GM19372 (cell line): Measurements from ENCODE around the gene DNAJC21.
"Not testable (repeated sequence)": the region's sequence is repeated elsewhere in the genome, so short reads cannot be mapped to it uniquely, and the experiment has no call there.

Source experiments
- ATAC-seq: cut with Tn5 transposase; IDR thresholded peaks from one replicate; pipeline ENCODE4 v1.9.1; 2021; ENCODE audit warnings: mild to moderate bottlenecking, low read depth, moderate library complexity; ENCODE audit not compliant: unreplicated experiment

Gene DNAJC21

GRCh38 chr5:34919077-34919476, 10.3 kb upstream of the DNAJC21 start:
- ATAC-seq, result no peak

DNA sequence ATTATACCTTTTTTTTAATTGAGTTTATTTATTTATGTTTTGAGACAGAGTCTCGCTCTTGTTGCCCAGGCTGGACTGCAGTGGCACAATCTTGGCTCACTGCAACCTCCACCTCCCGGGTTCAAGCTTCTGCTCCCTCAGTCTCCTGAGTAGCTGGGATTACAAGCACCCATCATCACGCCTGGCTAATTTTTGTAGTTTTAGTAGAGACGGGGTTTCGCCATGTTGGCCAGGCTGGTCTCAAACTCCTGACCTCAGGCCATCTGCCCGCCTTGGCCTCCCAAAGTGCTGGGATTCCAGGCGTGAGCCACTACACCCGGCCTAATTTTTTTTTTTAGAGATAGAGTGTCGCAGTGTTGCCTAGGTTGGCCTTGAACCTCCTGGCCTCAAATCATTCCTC, 6.1 kb upstream of the DNAJC21 start:
- not testable (repeated sequence) for ATAC-seq

DNA sequence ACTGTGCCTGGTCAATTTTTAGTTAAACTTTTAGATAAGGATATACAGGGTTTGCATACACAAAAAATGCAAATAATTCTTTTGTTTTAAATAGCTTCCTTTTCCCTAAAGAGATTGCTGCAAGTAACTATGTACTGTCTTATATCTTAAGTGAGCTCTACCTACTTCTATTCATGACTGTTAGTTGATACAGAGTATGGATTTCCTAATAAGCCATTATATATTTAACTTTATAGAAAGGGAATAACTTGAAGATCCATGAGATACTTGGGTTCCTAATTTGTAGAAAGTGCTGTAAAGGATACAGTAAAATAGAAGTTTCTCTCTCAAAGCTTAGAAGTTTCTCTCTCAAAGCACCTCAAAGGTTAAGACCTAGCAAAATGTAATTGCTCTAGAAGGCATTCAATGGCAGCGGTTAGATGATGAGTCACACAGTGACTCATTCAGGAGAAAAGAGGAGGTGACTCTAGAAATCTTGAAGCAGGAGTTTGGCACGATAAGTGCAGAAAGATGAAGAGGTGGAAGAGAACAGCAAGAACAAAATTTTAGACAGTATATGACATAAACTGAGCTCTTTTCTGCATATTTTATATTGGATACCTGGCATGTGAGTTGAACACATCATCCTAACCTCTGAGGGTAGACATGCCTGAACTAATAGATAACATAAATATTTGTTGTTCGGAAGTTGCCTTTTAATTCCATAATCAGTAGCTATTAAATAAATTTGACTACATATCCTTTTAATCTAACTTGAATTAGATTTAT, 5.5 kb upstream of the DNAJC21 start:
- ATAC-seq, result no peak

DNA sequence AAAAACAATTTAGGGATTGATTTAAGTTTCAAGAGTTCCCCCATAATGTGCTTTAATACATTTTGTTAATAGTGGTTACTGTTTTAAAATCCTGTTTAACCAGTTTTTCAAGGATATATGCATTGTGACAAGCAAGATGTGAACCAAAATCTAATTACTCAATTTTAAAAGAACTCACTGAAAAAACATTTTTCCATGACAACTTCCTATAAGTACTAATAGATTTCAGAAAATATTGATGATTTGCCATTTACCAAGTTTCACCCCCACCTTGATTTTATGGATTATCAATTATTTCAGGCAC, 4.9 kb upstream of the DNAJC21 start:
- no peak for ATAC-seq

- ATAC-seq, result no peak
Measured at GRCh38 chr5:34926318-34926888, 3.0 kb upstream of the DNAJC21 start.

DNA sequence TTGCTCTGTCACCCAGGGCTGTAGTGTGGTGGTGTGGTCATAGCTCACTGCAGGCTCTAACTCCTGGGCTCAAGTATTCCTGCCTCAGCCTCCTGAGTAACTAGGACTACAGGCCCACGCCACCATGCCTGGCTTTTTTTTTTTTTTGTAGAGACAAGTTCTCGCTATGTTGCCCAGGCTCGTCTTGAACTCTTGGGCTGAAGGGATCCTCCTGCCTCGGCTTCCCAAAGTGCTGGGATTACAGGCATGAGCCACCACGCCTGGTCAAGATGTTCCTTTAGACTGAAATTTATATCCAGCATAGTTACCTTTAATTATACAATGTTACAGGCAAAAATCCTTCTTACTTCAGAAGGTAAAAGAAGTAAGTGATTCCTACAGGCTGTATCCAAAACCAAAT, 1.6 kb upstream of the DNAJC21 start:
- ATAC-seq, result no peak

DNA sequence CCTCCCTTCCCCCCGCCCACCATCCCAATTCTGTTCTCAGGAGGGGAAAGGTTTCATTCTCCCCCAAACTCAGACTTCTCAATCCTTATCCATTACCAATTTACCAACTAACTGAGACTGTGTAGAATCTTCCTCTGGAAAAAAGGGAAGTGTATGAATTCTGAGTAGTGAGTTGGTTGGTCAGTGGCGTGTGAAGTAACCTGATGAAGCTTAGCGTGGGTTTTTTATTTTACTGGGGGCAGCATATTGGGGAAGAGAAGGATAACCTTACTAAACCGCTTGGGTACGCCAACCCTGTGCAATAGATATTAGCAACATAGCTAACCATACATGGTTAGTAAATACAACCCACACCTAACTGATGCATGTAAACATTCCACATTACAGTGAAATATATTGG, 1.1 kb upstream of the DNAJC21 start:
- ATAC-seq, result no peak

DNA sequence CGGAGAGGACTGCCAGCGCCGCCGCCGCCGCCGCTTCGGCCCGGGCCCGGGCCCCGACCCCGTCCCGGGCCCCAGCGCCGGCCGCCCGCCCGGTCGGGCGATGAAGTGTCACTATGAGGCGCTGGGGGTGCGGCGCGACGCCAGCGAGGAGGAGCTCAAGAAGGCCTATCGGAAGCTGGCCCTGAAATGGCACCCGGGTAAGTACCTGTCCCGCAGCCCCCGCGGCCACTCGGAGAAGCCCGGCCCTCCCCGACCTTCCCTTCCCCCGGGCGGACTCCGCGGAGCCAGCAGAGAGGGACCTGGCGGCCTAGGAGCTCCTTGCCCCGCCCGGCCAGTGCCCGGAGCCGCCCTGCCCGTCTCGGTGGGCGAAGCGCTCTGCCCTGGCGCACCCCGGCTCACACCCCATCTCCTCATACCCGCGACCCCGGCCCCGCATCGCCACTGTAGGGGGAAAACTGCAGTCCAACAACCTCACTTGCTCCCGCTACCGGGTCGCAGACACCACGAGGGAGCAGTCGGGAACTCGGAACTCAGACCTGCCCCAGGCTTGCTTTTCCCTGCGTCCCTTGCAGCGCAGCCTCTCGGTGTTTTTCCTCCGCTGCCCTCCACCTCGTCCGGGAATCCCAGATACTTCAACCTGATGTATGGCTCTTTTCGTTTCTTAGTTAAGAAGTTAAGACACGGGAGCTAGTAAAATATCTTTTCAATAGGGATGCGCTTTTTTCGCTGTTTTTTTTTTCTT, 532 bp downstream of the DNAJC21 start:
- ATAC-seq, result peak; percentile 70

DNA sequence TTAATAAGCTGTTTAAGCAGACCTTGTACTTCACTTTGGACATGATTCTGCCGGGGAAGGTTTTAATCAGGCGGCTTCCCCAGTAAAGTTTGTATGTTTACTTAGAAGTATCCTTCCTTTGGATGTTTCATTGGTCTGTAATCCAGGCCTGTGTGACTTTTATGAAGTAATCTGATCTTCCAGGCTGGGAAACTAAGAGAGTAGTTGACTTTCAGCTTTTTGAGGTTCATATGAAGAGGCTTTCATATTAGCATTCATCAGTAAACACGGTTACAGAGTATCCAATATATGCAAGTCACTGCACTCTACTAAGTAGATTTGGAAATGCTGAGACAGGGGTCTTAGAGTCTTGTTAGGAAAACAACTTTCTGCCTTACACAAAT, 1.1 kb downstream of the DNAJC21 start:
- no peak for ATAC-seq

GRCh38 chr5:34930870-34931269, 1.5 kb downstream of the DNAJC21 start:
- ATAC-seq, result no peak

DNA sequence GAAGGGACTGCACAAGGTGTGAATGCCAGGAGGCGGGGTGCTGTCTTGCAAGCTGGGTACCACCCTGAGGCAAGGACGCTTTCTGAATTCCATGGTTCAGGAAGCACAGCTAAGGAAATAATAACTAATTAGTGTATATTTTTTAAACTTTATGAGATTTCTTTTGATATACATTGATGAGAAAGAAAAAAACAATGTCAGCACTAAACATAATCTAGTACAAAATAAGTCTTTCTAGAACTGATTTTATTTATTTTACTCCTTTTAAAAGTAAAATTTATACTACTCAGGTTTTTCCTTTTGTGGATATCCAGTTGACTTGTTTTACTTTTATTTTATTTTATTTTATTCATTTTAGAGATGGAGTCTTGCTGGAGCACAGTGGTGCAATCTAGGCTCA, 3.6 kb downstream of the DNAJC21 start:
- no peak for ATAC-seq

- ATAC-seq, result no peak
Measured at GRCh38 chr5:34941936-34942335, 12.6 kb downstream of the DNAJC21 start.

DNA sequence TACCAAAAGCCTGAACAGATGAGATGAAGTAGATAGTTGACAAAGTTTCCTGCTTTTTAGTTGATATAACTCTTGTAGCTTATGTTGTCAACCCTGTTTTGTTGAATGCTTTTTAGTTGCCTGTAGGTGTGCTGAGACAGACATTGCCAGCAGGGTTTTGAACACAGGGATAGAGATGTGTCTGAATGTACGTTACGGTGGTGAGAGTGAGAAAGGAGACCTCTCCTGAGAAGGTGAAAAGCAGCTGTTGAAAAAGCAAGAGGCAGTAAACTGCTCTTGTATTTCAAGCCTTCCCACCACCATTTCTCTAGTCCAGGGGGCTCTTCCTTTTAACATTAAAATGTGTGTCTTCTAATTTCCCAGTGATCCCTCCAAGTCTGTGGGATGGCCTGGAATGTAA, 14.7 kb downstream of the DNAJC21 start:
- no peak for ATAC-seq

GRCh38 chr5:34944460-34945047, 15.2 kb downstream of the DNAJC21 start:
- no peak for ATAC-seq

DNA sequence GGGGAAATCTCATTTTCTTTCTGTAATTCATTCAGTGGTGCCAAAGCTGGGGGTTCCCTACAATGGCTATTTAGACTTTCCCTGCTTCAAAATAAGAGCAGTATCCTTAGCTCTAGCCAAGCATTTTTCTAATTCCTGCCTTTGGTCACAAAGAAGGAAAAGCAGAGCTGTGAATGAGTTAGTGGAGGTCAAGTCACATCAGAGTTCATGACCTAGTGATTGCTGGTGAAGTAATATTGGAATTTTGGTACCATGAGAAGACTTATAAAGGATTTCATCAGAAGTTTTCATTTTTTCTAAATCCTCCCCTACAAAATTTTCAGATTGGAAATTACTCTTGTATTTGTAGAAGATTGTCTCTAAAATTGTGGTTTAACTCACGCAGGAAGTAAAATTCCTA, 28.0 kb downstream of the DNAJC21 start:
- no peak for ATAC-seq

DNA sequence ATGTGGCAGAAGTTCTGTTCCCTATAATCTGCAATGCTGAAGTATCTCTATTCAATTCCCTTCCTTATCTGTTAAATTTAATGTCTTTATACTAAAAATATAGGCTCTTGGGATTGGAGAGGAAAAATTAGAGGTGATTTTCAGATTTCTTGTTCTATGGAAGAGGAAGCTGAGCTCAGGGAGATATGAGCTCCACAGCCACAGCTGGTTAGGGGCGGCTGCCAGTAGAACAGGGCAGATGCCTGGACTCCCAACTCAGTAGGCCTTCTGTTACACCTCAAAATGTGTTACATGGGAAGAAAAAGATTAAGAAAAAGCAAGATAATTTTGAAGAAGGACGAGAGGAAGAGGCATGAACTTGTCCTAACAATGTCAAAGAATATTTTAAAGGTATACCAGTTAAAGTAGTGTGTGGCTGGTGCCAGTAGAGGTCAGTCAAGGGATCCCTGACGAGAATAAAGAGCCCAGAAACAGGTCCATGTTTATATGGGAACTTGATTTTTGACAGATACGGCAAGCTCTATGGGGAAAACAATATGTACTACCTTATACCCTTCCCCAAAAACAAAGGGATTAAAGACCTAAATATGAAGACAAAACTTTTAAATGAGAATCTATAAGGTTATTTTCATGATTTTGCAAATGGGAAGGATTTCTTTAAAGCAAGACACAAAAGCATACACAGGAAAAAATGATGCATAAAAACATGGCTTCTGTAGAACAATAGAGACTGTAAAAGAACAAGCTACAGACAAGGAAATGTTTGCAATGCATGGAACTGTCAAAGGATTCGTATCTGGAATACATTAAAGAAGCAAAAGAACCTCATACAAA, 28.7 kb downstream of the DNAJC21 start:
- no peak for ATAC-seq

DNA sequence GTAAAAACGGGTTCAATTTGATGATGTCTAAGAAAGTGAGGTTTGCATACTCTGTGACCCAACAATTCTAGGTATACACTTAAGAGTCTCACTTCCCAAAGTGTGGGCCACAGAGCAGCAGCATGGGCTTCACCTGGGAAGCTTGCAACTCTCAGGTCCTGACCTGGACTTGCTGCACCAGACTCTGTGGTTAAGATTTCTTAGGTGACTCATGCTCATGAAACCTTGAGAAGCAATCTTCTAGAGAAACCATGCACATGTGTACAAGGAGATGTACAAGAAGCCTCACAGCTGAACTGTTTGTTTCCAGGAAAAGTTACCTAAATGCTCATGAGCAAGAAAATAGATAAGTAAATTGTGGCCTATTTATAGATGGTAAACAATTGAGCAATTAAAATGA, 30.0 kb downstream of the DNAJC21 start:
- ATAC-seq, result peak; percentile 89

GRCh38 chr5:34967540-34967939, 38.2 kb downstream of the DNAJC21 start:
- ATAC-seq, result no peak

- ATAC-seq, result no peak
Measured at GRCh38 chr5:34968258-34968657, 38.9 kb downstream of the DNAJC21 start.

DNA sequence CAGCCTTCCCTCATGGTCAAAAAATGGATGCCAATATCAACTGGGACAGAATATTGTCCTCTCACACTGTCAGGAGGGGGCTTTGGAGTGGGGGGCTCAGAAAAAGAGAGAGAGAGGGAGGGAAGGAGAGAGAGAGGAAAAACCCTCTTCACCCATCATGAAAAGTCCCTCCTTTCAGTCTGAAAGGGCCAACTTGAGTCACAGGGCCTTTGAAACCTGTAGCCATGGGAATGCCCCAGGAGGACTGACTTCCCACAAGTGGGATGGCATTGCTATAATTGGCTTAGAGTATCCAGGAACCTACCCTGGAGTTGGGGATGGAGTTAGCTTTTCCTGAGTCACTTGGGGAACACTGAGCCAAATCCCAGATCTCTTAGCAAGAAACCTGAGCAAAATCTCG, 41.2 kb downstream of the DNAJC21 start:
- ATAC-seq, result no peak

- not testable (repeated sequence) for ATAC-seq
Measured at GRCh38 chr5:34971655-34972054, 42.3 kb downstream of the DNAJC21 start.
